ENCODE results near the gene TBCCD1.

Gene TBCCD1

DNA sequence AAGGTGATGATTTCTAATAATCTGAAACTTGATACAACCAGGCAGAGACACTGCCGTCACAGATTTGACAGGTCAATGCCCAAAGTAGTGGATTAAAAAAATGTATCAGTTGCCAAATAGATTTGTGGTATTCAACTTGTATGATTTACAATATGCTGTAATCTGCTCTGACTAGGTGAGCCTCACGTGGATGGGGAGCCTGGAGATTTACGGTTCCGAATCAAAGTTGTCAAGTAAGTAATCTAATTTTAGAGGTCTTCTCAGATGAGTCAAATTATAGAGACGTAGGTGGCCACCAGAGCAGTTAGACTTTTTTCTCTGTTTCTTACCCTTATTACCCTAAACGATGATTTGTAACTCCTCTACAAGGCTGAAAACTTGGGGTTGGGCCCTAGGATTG, 15.4 kb upstream of the TBCCD1 start:
- Histone ChIP-seq H2BK120ac (ENCODE audit: low read depth, low read length) (no peak overlapping the region), H4K91ac (ENCODE audit: low read length) (no peak overlapping the region), H3K9me3 (ENCODE audit: control insufficient read depth, low read length) (no peaks in the 10 kb centered on the region), H4K8ac (ENCODE audit: low read length) (no peak overlapping the region), H3K4me3 (ENCODE audit: insufficient read depth in 1 of 2, low read depth in 1 of 2, low read length in 2 of 2) (no peak overlapping the region), H3K27me3 (ENCODE audit: control insufficient read depth in 1 of 2, insufficient read depth in 1 of 2, low read length in 2 of 2) (no peaks in the 10 kb centered on the region), H3K36me3 (ENCODE audit: control insufficient read depth in 1 of 2, insufficient read depth in 2 of 2, low read depth in 1 of 2, low read length in 2 of 2) (peaks cover 3 to 87% of the 10 kb centered on the region in 2 experiments), H2AFZ (ENCODE audit: low read depth, low read length) (no peak overlapping the region), H2BK15ac (ENCODE audit: low read depth, poor library complexity, severe bottlenecking) (no peak overlapping the region), H3K18ac (ENCODE audit: low read depth in 1 of 2, low read length in 2 of 2) (no peak overlapping the region), H3K27ac (ENCODE audit: low read length, poor library complexity, severe bottlenecking) (no peak overlapping the region), H3K4me1 (ENCODE audit: control insufficient read depth, insufficient read depth, low read depth, low read length) (no peaks in the 10 kb centered on the region), H3K23ac (ENCODE audit: low read length in 2 of 2) (no peak overlapping the region), H3K4me2 (ENCODE audit: low read length, poor library complexity, severe bottlenecking) (no peak overlapping the region), H2BK12ac (ENCODE audit: low read length in 2 of 2) (no peak overlapping the region), H3K14ac (ENCODE audit: low read length in 2 of 2) (no peak overlapping the region), H3K9ac (ENCODE audit: low read length) (no peak overlapping the region), H2BK5ac (ENCODE audit: low read depth, low read length, poor library complexity, severe bottlenecking) (no peak overlapping the region), H3K4ac (ENCODE audit: low read depth in 1 of 2, low read length in 2 of 2) (no peak overlapping the region), H3K79me1 (replicated peaks; ENCODE audit: low read length, poor library complexity, severe bottlenecking) (peaks cover 8% of the 10 kb centered on the region), H2AK5ac (ENCODE audit: low read length, severe bottlenecking) (no peak overlapping the region)
- over 99% methylated on average over 5 of the region's 6 CpGs for WGBS
- no peak for DNase-seq

- Histone ChIP-seq H3K36me3 (ENCODE audit: control insufficient read depth in 1 of 2, insufficient read depth in 2 of 2, low read depth in 1 of 2, low read length in 2 of 2) (peaks cover 3 to 99% of the 10 kb centered on the region in 2 experiments), H3K79me1 (replicated peaks; ENCODE audit: low read length, poor library complexity, severe bottlenecking) (peaks cover 11% of the 10 kb centered on the region), H2BK12ac (ENCODE audit: low read length in 2 of 2) (no peak overlapping the region), H3K18ac (ENCODE audit: low read depth in 1 of 2, low read length in 2 of 2) (no peak overlapping the region), H3K23ac (ENCODE audit: low read length in 2 of 2) (no peak overlapping the region), H2BK15ac (ENCODE audit: low read depth, poor library complexity, severe bottlenecking) (no peak overlapping the region), H3K14ac (ENCODE audit: low read length in 2 of 2) (no peak overlapping the region), H2BK120ac (ENCODE audit: low read depth, low read length) (no peak overlapping the region), H3K9ac (ENCODE audit: low read length) (no peak overlapping the region), H4K8ac (ENCODE audit: low read length) (no peak overlapping the region), H3K27ac (ENCODE audit: low read length, poor library complexity, severe bottlenecking) (no peak overlapping the region), H3K9me3 (ENCODE audit: control insufficient read depth, low read length) (no peaks in the 10 kb centered on the region), H3K4me1 (ENCODE audit: control insufficient read depth, insufficient read depth, low read depth, low read length) (no peaks in the 10 kb centered on the region), H2BK5ac (ENCODE audit: low read depth, low read length, poor library complexity, severe bottlenecking) (no peak overlapping the region), H4K91ac (ENCODE audit: low read length) (no peak overlapping the region), H3K4me3 (ENCODE audit: insufficient read depth in 1 of 2, low read depth in 1 of 2, low read length in 2 of 2) (no peak overlapping the region), H3K27me3 (ENCODE audit: control insufficient read depth in 1 of 2, insufficient read depth in 1 of 2, low read length in 2 of 2) (no peaks in the 10 kb centered on the region), H3K4me2 (ENCODE audit: low read length, poor library complexity, severe bottlenecking) (no peak overlapping the region), H3K4ac (ENCODE audit: low read depth in 1 of 2, low read length in 2 of 2) (no peak overlapping the region), H2AFZ (ENCODE audit: low read depth, low read length) (no peak overlapping the region), H2AK5ac (ENCODE audit: low read length, severe bottlenecking) (no peak overlapping the region)
- no peak for DNase-seq
- 100% methylated on average over 1 of the region's 3 CpGs for WGBS
Observed at GRCh38 chr3:186580785-186581184, 13.6 kb upstream of the TBCCD1 start.

DNA sequence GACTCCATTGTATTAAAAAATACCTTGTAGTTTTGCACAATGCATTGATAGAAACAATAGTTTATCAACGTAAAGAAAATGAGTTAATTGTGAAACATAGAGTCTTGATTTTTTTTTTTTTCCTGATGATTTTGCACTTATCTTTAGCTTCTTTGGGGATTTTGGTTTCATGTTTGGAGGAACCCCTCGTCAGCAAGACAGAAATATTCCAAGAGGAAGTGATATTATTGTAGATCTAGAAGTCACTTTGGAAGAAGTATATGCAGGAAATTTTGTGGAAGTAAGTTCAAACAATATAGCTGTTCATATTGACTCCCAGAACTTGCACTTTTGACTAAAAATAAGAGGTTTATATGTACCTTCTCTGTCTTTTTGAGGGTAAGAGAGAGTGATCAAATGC, 10.4 kb upstream of the TBCCD1 start:
- Histone ChIP-seq H3K4ac (ENCODE audit: low read depth in 1 of 2, low read length in 2 of 2) (no peak overlapping the region), H3K36me3 (ENCODE audit: control insufficient read depth in 1 of 2, insufficient read depth in 2 of 2, low read depth in 1 of 2, low read length in 2 of 2) (peaks cover 6 to 98% of the 10 kb centered on the region in 2 experiments), H3K4me1 (ENCODE audit: control insufficient read depth, insufficient read depth, low read depth, low read length) (no peaks in the 10 kb centered on the region), H3K9me3 (ENCODE audit: control insufficient read depth, low read length) (no peaks in the 10 kb centered on the region), H4K8ac (ENCODE audit: low read length) (no peak overlapping the region), H2AFZ (ENCODE audit: low read depth, low read length) (no peak overlapping the region), H3K18ac (ENCODE audit: low read depth in 1 of 2, low read length in 2 of 2) (no peak overlapping the region), H2AK5ac (ENCODE audit: low read length, severe bottlenecking) (no peak overlapping the region), H3K9ac (ENCODE audit: low read length) (no peak overlapping the region), H3K23ac (ENCODE audit: low read length in 2 of 2) (no peak overlapping the region), H4K91ac (ENCODE audit: low read length) (no peak overlapping the region), H2BK120ac (ENCODE audit: low read depth, low read length) (no peak overlapping the region), H2BK15ac (ENCODE audit: low read depth, poor library complexity, severe bottlenecking) (no peak overlapping the region), H3K4me2 (ENCODE audit: low read length, poor library complexity, severe bottlenecking) (no peak overlapping the region), H3K14ac (ENCODE audit: low read length in 2 of 2) (no peak overlapping the region), H3K4me3 (ENCODE audit: insufficient read depth in 1 of 2, low read depth in 1 of 2, low read length in 2 of 2) (no peak overlapping the region), H3K27me3 (ENCODE audit: control insufficient read depth in 1 of 2, insufficient read depth in 1 of 2, low read length in 2 of 2) (no peaks in the 10 kb centered on the region), H3K27ac (ENCODE audit: low read length, poor library complexity, severe bottlenecking) (no peak overlapping the region), H2BK5ac (ENCODE audit: low read depth, low read length, poor library complexity, severe bottlenecking) (no peak overlapping the region), H2BK12ac (ENCODE audit: low read length in 2 of 2) (no peak overlapping the region), H3K79me1 (replicated peaks; ENCODE audit: low read length, poor library complexity, severe bottlenecking) (peaks cover 17% of the 10 kb centered on the region)
- WGBS: 90% methylated on average over 2 of the region's 2 CpGs
- no peak for DNase-seq

- Histone ChIP-seq H3K23ac (ENCODE audit: low read length in 2 of 2) (no peak overlapping the region), H3K4me3 (ENCODE audit: insufficient read depth in 1 of 2, low read depth in 1 of 2, low read length in 2 of 2) (peak overlapping the region in 1 of 2 experiments; percentile 88), H3K27ac (ENCODE audit: low read length, poor library complexity, severe bottlenecking) (no peak overlapping the region), H2BK12ac (ENCODE audit: low read length in 2 of 2) (no peak overlapping the region), H3K27me3 (ENCODE audit: control insufficient read depth in 1 of 2, insufficient read depth in 1 of 2, low read length in 2 of 2) (no peaks in the 10 kb centered on the region), H2AK5ac (ENCODE audit: low read length, severe bottlenecking) (no peak overlapping the region), H2AFZ (ENCODE audit: low read depth, low read length) (no peak overlapping the region), H4K91ac (ENCODE audit: low read length) (no peak overlapping the region), H4K8ac (ENCODE audit: low read length) (no peak overlapping the region), H3K4me2 (ENCODE audit: low read length, poor library complexity, severe bottlenecking) (no peak overlapping the region), H3K79me1 (replicated peaks; ENCODE audit: low read length, poor library complexity, severe bottlenecking) (peaks cover 29% of the 10 kb centered on the region), H2BK5ac (ENCODE audit: low read depth, low read length, poor library complexity, severe bottlenecking) (no peak overlapping the region), H3K18ac (ENCODE audit: low read depth in 1 of 2, low read length in 2 of 2) (no peak overlapping the region), H2BK15ac (ENCODE audit: low read depth, poor library complexity, severe bottlenecking) (no peak overlapping the region), H3K4me1 (ENCODE audit: control insufficient read depth, insufficient read depth, low read depth, low read length) (peaks cover 8% of the 10 kb centered on the region), H2BK120ac (ENCODE audit: low read depth, low read length) (no peak overlapping the region), H3K14ac (ENCODE audit: low read length in 2 of 2) (no peak overlapping the region), H3K36me3 (ENCODE audit: control insufficient read depth in 1 of 2, insufficient read depth in 2 of 2, low read depth in 1 of 2, low read length in 2 of 2) (peaks cover 3 to 46% of the 10 kb centered on the region in 2 experiments), H3K9me3 (ENCODE audit: control insufficient read depth, low read length) (no peaks in the 10 kb centered on the region), H3K9ac (ENCODE audit: low read length) (peak overlapping the region; percentile 95), H3K4ac (ENCODE audit: low read depth in 1 of 2, low read length in 2 of 2) (no peak overlapping the region)
- no CpG with 5 or more reads among the region's 2 CpGs for WGBS
- no peak for DNase-seq
Observed at GRCh38 chr3:186571644-186572013, 4.5 kb upstream of the TBCCD1 start.
